Mononuclear cell (primary cell): ENCODE measurements around the gene SGIP1. TPM values are rescaled to one million over a fixed set of nuclear protein-coding genes. Genes with fewer than 3 reads are reported as not detected.

Experiments used
- H3K27me3 ChIP-seq: 2 replicates; pipeline ENCODE4 v1.6.0; 2011; ENCODE audit warnings: low read length, control low read depth; ENCODE audit not compliant: insufficient read depth
- H3K4me1 ChIP-seq: 2 replicates; pipeline ENCODE4 v1.5.1; 2011; ENCODE audit warnings: mild to moderate bottlenecking, low read length, control low read depth; ENCODE audit not compliant: insufficient read depth
- H3K4me3 ChIP-seq: 2 replicates; pipeline ENCODE4 v1.5.1; 2011; ENCODE audit warnings: mild to moderate bottlenecking, low read length, moderate library complexity
- H3K9me3 ChIP-seq: 2 replicates; pipeline ENCODE4 v1.5.1; 2011; ENCODE audit warnings: low read depth, mild to moderate bottlenecking, control low read depth, low read length
- total RNA-seq: library from RNA; depleted of rRNA; stranded (reverse); fragments of >200 nt; gene quantifications from one replicate; pipeline ENCODE4 v1.2.3, GENCODE V29; 2012

Gene SGIP1
- total RNA-seq, 1 donor: 0.10 TPM

DNA sequence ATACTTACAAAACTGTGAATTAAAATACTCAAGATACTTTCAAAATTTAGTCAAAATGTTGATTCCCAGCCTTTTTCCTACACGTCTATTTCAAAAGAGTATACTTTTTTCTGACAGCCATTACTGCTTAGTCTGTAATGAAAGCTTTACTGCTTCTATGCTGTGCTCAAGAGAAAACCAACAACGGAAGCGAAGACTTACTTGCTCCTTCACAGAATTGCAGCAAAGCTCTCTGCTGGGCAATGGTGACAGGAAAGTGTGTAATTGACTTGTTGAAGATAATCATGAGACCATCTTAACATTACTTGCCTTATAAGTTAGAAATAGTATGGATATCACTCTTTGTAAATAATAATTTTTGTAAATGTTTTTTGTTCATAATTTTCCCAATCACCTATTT, 216.6 kb downstream of the SGIP1 start:
- Histone ChIP-seq H3K9me3 (no peaks in the 10 kb centered on the region), H3K4me1 (peaks cover 19% of the 10 kb centered on the region), H3K4me3 (no peak overlapping the region), H3K27me3 (peaks cover 16% of the 10 kb centered on the region)

DNA sequence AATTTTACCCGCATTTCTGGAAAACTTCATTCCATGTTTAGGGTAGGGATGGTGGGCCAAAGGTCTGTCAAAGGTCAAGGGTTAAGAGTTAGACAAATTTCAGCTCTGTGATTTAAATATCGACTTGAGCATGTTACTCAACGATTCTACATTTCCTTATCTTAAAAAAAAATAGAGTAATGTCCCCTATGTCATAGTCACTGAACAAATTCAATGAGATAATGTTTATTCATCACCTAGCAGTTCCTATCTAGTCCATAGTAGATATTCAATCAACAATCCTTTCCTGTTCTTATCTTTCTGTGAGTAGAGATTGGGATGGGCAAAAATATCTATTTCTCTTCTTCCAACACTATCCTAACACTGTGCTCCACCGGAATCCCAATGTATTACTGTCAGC, 217.2 kb downstream of the SGIP1 start:
- H3K4me3 ChIP-seq: no peak overlapping the region
- H3K27me3 ChIP-seq: peaks cover 12% of the 10 kb centered on the region
- H3K9me3 ChIP-seq: no peaks in the 10 kb centered on the region
- H3K4me1 ChIP-seq: peaks cover 19% of the 10 kb centered on the region

GRCh38 chr1:66752000-66752592, 218.1 kb downstream of the SGIP1 start, which contains the start of gene DYNLT5:
Gene DYNLT5, plus strand, starts transcription at chr1:66752459. Its CDS starts 2,200 bp downstream, at chr1:66754659.
- Histone ChIP-seq H3K27me3 (peaks cover 11% of the 10 kb centered on the region), H3K9me3 (no peaks in the 10 kb centered on the region), H3K4me1 (peaks cover 19% of the 10 kb centered on the region), H3K4me3 (peak within 1 kb of the TSS; percentile 25)

- peaks cover 11% of the 10 kb centered on the region for H3K27me3 ChIP-seq
- peak overlapping the region; percentile 25 for H3K4me3 ChIP-seq
- peaks cover 22% of the 10 kb centered on the region for H3K4me1 ChIP-seq
- no peaks in the 10 kb centered on the region for H3K9me3 ChIP-seq
These were observed 218.9 kb downstream of the SGIP1 start for GRCh38 chr1:66752671-66753371.

DNA sequence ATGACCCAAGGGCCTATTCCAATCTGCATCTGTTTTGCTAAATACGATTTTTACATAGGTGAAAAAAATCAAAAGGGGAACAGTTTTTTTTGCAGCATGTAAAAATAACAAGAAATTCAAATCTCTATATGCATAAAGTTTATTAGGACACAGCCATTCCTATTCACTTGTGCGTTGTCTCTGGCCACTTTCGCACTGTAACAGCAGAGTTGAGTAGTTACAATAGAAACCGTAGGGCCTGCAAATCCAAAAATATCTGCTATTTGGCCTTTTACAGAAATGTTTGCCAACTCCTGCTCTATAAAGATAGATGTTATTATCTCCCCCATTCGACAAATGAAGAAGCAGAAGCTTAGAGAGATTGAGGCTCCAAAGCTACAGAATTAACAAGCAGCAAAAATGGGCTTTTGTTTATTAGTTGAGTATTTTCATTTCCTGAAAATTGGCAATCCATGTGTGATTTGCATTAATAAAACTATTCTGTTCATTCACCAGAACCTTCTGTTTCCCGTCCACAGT, 223.8 kb downstream of the SGIP1 start:
- H3K9me3 ChIP-seq: no peaks in the 10 kb centered on the region
- peaks cover 21% of the 10 kb centered on the region for H3K4me1 ChIP-seq
- H3K27me3 ChIP-seq: no peaks in the 10 kb centered on the region
- H3K4me3 ChIP-seq: no peak overlapping the region

DNA sequence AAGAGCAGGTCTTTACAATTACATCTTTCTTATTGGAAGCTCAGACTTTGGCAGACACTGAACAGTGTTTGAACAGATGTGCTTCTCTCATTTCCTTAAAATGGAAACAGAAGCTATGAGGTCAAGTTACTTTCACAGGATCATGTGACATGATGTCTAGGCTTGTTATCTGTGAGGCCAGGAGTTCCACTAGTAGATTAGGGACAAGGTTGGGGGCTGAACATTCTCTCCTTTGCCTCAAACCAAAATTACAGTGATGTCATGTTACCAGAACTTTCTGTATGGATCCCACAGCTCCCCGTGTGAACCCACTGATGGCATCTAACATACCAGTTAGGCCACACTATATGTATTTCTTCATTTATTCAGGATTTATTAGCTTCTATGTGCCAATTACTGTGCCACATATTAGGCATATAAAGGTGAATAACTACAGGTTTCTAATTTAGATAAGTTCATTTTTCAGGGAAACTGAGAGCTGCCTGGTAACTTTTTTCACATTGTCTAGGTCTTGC, 224.3 kb downstream of the SGIP1 start:
- Histone ChIP-seq H3K9me3 (no peaks in the 10 kb centered on the region), H3K4me3 (no peak overlapping the region), H3K27me3 (no peaks in the 10 kb centered on the region), H3K4me1 (peaks cover 18% of the 10 kb centered on the region)

- no peak overlapping the region for H3K4me3 ChIP-seq
- H3K4me1 ChIP-seq: peaks cover 18% of the 10 kb centered on the region
- H3K9me3 ChIP-seq: no peaks in the 10 kb centered on the region
- H3K27me3 ChIP-seq: no peaks in the 10 kb centered on the region
These were observed 226.6 kb downstream of the SGIP1 start for GRCh38 chr1:66760506-66760905.

- Histone ChIP-seq H3K4me1 (peaks cover 18% of the 10 kb centered on the region), H3K4me3 (no peak overlapping the region), H3K27me3 (no peaks in the 10 kb centered on the region), H3K9me3 (no peaks in the 10 kb centered on the region)
These were observed 227.3 kb downstream of the SGIP1 start for GRCh38 chr1:66761221-66761620.

GRCh38 chr1:66764994-66765578, 231.1 kb downstream of the SGIP1 start:
- H3K27me3 ChIP-seq: no peaks in the 10 kb centered on the region
- H3K9me3 ChIP-seq: no peaks in the 10 kb centered on the region
- H3K4me1 ChIP-seq: peaks cover 9% of the 10 kb centered on the region
- no peak overlapping the region for H3K4me3 ChIP-seq

- H3K4me1 ChIP-seq: no peaks in the 10 kb centered on the region
- H3K9me3 ChIP-seq: no peaks in the 10 kb centered on the region
- H3K27me3 ChIP-seq: no peaks in the 10 kb centered on the region
- H3K4me3 ChIP-seq: no peak overlapping the region
These were observed 233.7 kb downstream of the SGIP1 start for GRCh38 chr1:66767626-66768025.

DNA sequence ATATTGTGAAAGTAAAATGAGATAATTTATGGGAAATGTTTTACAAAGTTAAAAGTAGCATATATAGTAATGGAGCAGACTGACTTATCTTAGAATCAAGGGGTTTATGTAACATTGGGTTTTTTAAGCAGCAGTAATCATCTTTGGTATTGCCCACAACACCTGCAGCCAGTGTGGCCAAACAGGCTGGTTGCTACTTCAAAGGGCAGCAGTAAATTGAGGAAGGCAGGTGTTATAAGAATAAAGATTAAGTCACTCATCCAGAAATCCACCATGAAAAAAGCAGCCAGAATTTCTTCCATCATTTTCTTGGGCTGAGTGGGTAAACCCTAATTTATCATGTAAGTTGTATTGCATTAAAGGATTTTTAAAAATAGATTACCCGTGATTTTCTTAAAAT, 235.0 kb downstream of the SGIP1 start:
- H3K4me3 ChIP-seq: no peak overlapping the region
- no peaks in the 10 kb centered on the region for H3K4me1 ChIP-seq
- H3K27me3 ChIP-seq: no peaks in the 10 kb centered on the region
- no peaks in the 10 kb centered on the region for H3K9me3 ChIP-seq

GRCh38 chr1:66769512-66770229, 235.7 kb downstream of the SGIP1 start:
- no peak overlapping the region for H3K4me3 ChIP-seq
- no peaks in the 10 kb centered on the region for H3K27me3 ChIP-seq
- H3K4me1 ChIP-seq: no peaks in the 10 kb centered on the region
- no peaks in the 10 kb centered on the region for H3K9me3 ChIP-seq

DNA sequence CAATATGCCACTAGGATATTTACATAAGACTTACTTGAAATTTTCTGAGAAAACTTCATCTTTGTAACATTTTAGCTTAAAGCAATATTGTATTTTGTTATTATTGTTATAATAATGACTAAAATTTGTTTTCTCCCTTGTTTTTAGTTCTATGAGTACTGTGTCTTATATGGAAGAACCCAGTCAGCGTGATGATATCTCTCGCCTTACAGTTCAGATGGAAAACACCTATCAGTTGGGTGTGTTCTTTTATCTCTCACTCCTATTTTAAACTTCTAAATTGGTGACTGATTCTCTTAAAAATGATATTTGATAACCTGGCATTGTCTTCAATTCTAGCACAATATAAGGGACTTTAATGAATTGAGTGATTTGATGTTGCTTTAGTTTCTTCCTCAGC, 236.3 kb downstream of the SGIP1 start:
- Histone ChIP-seq H3K9me3 (no peaks in the 10 kb centered on the region), H3K4me1 (no peaks in the 10 kb centered on the region), H3K4me3 (no peak overlapping the region), H3K27me3 (no peaks in the 10 kb centered on the region)

DNA sequence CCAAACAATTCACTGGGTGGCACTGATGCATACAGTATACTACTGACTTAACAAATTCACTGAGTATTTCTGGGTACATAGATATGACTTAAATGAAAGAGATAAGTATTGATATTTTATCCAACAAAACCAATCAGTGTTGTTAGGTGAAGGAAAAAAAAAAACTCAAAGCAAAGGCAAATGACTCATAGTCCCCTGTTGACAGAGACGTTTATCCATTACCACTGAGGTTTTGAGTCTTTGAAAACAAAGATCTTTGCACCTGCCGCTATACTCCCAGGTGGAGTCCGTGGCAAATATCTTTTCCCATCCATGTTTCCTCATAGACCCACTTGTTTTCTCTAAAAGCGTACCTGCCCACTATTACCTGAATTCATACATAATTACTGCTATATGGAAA, 236.7 kb downstream of the SGIP1 start:
- no peaks in the 10 kb centered on the region for H3K4me1 ChIP-seq
- no peaks in the 10 kb centered on the region for H3K9me3 ChIP-seq
- no peaks in the 10 kb centered on the region for H3K27me3 ChIP-seq
- H3K4me3 ChIP-seq: no peak overlapping the region

DNA sequence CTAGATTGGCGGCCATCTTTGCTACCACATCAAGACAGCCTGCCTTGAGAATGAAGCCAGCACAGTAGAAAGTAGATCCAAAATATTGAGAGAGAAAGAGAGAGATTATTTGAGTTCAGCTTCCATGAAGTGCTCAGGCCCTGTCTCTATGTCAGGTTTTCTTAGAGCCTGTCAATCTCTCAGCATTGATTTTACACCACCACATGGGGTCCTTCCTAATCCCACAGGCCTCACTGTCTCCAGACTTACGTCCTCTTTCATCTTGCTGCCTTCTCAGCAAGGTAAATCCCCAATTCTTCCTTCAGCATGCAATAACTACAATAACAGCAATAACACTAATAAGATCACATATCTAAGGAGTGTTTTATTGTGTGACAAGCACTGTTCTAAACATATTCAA, 239.3 kb downstream of the SGIP1 start:
- Histone ChIP-seq H3K4me3 (no peak overlapping the region), H3K4me1 (no peaks in the 10 kb centered on the region), H3K9me3 (no peaks in the 10 kb centered on the region), H3K27me3 (no peaks in the 10 kb centered on the region)
